GM19193 (cell line): ENCODE measurements around the gene MEIS1.

Experiments used
- POLR2A ChIP-seq: IDR thresholded peaks from 4 replicates; pipeline ENCODE4 v1.6.1; 2011; ENCODE audit not compliant: insufficient read depth, insufficient read length; ENCODE audit errors: extremely low read depth

The MEIS1 gene

GRCh38 chr2:66587216-66587615, 152.3 kb downstream of the MEIS1 start:
- TF ChIP-seq POLR2A = no peak

- TF ChIP-seq POLR2A = no peak
These were observed 159.1 kb downstream of the MEIS1 start for GRCh38 chr2:66594001-66594400.

- no peak for TF ChIP-seq POLR2A
These were observed 160.6 kb downstream of the MEIS1 start for GRCh38 chr2:66595556-66595955.

- no peak for TF ChIP-seq POLR2A
These were observed 161.3 kb downstream of the MEIS1 start for GRCh38 chr2:66596256-66596655.

- TF ChIP-seq POLR2A = no peak
These were observed 166.7 kb downstream of the MEIS1 start for GRCh38 chr2:66601624-66602023.

GRCh38 chr2:66602341-66602740, 167.4 kb downstream of the MEIS1 start:
- TF ChIP-seq POLR2A = no peak

GRCh38 chr2:66604326-66604725, 169.4 kb downstream of the MEIS1 start:
- no peak for TF ChIP-seq POLR2A

- no peak for TF ChIP-seq POLR2A
These were observed 170.1 kb downstream of the MEIS1 start for GRCh38 chr2:66604976-66605375.

GRCh38 chr2:66607152-66607551, 172.2 kb downstream of the MEIS1 start:
- TF ChIP-seq POLR2A = no peak
